SJCRH30 (cell line): ENCODE results near the gene DHRS2. TPM values are rescaled to one million over a fixed set of nuclear protein-coding genes. Genes with fewer than 3 reads are reported as not detected.

Experiments used
- DNase-seq, 2 experiments: peaks; one replicate each; pipeline ENCODE4 v3.0.0-alpha.2; 2015 to 2020
- H3K27ac ChIP-seq: fragments of 250-450 bp; sonication (Bioruptor Pico); 2 replicates; pipeline ENCODE4 v1.5.1; 2020; ENCODE audit warnings: mild to moderate bottlenecking, moderate library complexity
- H3K27me3 ChIP-seq: fragments of 250-450 bp; sonication (Bioruptor Pico); 2 replicates; pipeline ENCODE4 v1.5.1; 2020; ENCODE audit warnings: mild to moderate bottlenecking, moderate library complexity
- H3K36me3 ChIP-seq: fragments of 250-450 bp; sonication (Bioruptor Pico); 2 replicates; pipeline ENCODE4 v1.5.1; 2020; ENCODE audit warnings: mild to moderate bottlenecking, moderate library complexity
- H3K4me1 ChIP-seq: fragments of 250-450 bp; sonication (Bioruptor Pico); 2 replicates; pipeline ENCODE4 v1.5.1; 2020; ENCODE audit warnings: mild to moderate bottlenecking, moderate library complexity
- H3K4me3 ChIP-seq: fragments of 250-450 bp; sonication (Bioruptor Pico); 2 replicates; pipeline ENCODE4 v1.5.1; 2020; ENCODE audit warnings: mild to moderate bottlenecking, moderate library complexity
- H3K9me3 ChIP-seq: fragments of 250-450 bp; sonication (Bioruptor Pico); replicated peaks from 2 replicates; pipeline ENCODE4 v1.5.1; 2020; ENCODE audit warnings: mild to moderate bottlenecking, moderate library complexity
- total RNA-seq: library from RNA; depleted of rRNA; stranded (reverse); fragments of >200 nt; shearing (Covaris generic); gene quantifications from 2 replicates; pipeline ENCODE4 v1.2.3, GENCODE V29; 2014

The DHRS2 gene
- total RNA-seq, 1 experiment from 2014 or later, result 0.99 TPM

- Histone ChIP-seq H3K36me3 (no peaks in the 10 kb centered on the region), H3K27me3 (no peaks in the 10 kb centered on the region), H3K4me3 (no peak overlapping the region), H3K27ac (no peak overlapping the region), H3K9me3 (peaks cover 13% of the 10 kb centered on the region), H3K4me1 (no peaks in the 10 kb centered on the region)
- no peak for DNase-seq
Observed at GRCh38 chr14:23621204-23621931, 14.8 kb upstream of the DHRS2 start.

GRCh38 chr14:23621932-23622730, 14.0 kb upstream of the DHRS2 start:
- no peaks in the 10 kb centered on the region for H3K27me3 ChIP-seq
- H3K36me3 ChIP-seq, result no peaks in the 10 kb centered on the region
- H3K4me1 ChIP-seq, result no peaks in the 10 kb centered on the region
- no peak for DNase-seq
- peaks cover 13% of the 10 kb centered on the region for H3K9me3 ChIP-seq
- no peak overlapping the region for H3K4me3 ChIP-seq
- no peak overlapping the region for H3K27ac ChIP-seq

- no peak for DNase-seq
- H3K9me3 ChIP-seq, result peaks cover 13% of the 10 kb centered on the region
- no peaks in the 10 kb centered on the region for H3K36me3 ChIP-seq
- H3K4me1 ChIP-seq, result no peaks in the 10 kb centered on the region
- H3K4me3 ChIP-seq, result no peak overlapping the region
- no peak overlapping the region for H3K27ac ChIP-seq
- no peaks in the 10 kb centered on the region for H3K27me3 ChIP-seq
Observed at GRCh38 chr14:23622990-23623389, 13.2 kb upstream of the DHRS2 start.

GRCh38 chr14:23623962-23624361, 12.2 kb upstream of the DHRS2 start:
- Histone ChIP-seq H3K27me3 (no peaks in the 10 kb centered on the region), H3K27ac (no peak overlapping the region), H3K36me3 (no peaks in the 10 kb centered on the region), H3K9me3 (peaks cover 13% of the 10 kb centered on the region), H3K4me3 (no peak overlapping the region), H3K4me1 (no peaks in the 10 kb centered on the region)
- no peak for DNase-seq

- Histone ChIP-seq H3K36me3 (no peaks in the 10 kb centered on the region), H3K27me3 (no peaks in the 10 kb centered on the region), H3K9me3 (peaks cover 13% of the 10 kb centered on the region), H3K27ac (no peak overlapping the region), H3K4me3 (no peak overlapping the region), H3K4me1 (no peaks in the 10 kb centered on the region)
- DNase-seq, result no peak
Observed at GRCh38 chr14:23624830-23625404, 11.2 kb upstream of the DHRS2 start.

- no peak for DNase-seq
- H3K27ac ChIP-seq, result no peak overlapping the region
- no peak overlapping the region for H3K4me3 ChIP-seq
- H3K27me3 ChIP-seq, result no peaks in the 10 kb centered on the region
- peaks cover 13% of the 10 kb centered on the region for H3K9me3 ChIP-seq
- no peaks in the 10 kb centered on the region for H3K36me3 ChIP-seq
- H3K4me1 ChIP-seq, result no peaks in the 10 kb centered on the region
Observed at GRCh38 chr14:23626946-23627345, 9.2 kb upstream of the DHRS2 start.

GRCh38 chr14:23627961-23628360, 8.2 kb upstream of the DHRS2 start:
- Histone ChIP-seq H3K36me3 (no peaks in the 10 kb centered on the region), H3K9me3 (peaks cover 13% of the 10 kb centered on the region), H3K4me1 (no peaks in the 10 kb centered on the region), H3K4me3 (no peak overlapping the region), H3K27me3 (no peaks in the 10 kb centered on the region), H3K27ac (no peak overlapping the region)
- DNase-seq, result no peak

GRCh38 chr14:23629204-23629603, 7.0 kb upstream of the DHRS2 start:
- peaks cover 13% of the 10 kb centered on the region for H3K9me3 ChIP-seq
- H3K27me3 ChIP-seq, result no peaks in the 10 kb centered on the region
- H3K36me3 ChIP-seq, result no peaks in the 10 kb centered on the region
- H3K4me1 ChIP-seq, result no peaks in the 10 kb centered on the region
- no peak overlapping the region for H3K4me3 ChIP-seq
- no peak overlapping the region for H3K27ac ChIP-seq
- no peak for DNase-seq

- Histone ChIP-seq H3K27me3 (no peaks in the 10 kb centered on the region), H3K27ac (no peak overlapping the region), H3K4me3 (no peak overlapping the region), H3K4me1 (no peaks in the 10 kb centered on the region), H3K36me3 (no peaks in the 10 kb centered on the region), H3K9me3 (peaks cover 7% of the 10 kb centered on the region; the same call in 1 of the 2 replicates)
- DNase-seq, result no peak
Observed at GRCh38 chr14:23629832-23630396, 6.2 kb upstream of the DHRS2 start.

GRCh38 chr14:23630687-23631086, 5.5 kb upstream of the DHRS2 start:
- Histone ChIP-seq H3K9me3 (0 out of 2 replicates have a peak, but pooled peaks cover 3% of the 10 kb centered on the region), H3K36me3 (no peaks in the 10 kb centered on the region), H3K4me3 (no peak overlapping the region), H3K27ac (no peak overlapping the region), H3K4me1 (no peaks in the 10 kb centered on the region), H3K27me3 (no peaks in the 10 kb centered on the region)
- DNase-seq, result no peak

GRCh38 chr14:23631234-23631633, 4.9 kb upstream of the DHRS2 start:
- Histone ChIP-seq H3K4me3 (no peak overlapping the region), H3K27ac (no peak overlapping the region), H3K27me3 (no peaks in the 10 kb centered on the region), H3K36me3 (no peaks in the 10 kb centered on the region), H3K9me3 (0 out of 2 replicates have a peak, but pooled peaks cover 1% of the 10 kb centered on the region), H3K4me1 (no peaks in the 10 kb centered on the region)
- DNase-seq, result no peak

GRCh38 chr14:23631702-23632460, 4.3 kb upstream of the DHRS2 start:
- Histone ChIP-seq H3K27me3 (no peaks in the 10 kb centered on the region), H3K4me1 (no peaks in the 10 kb centered on the region), H3K36me3 (no peaks in the 10 kb centered on the region), H3K4me3 (no peak overlapping the region), H3K9me3 (no peaks in the 10 kb centered on the region), H3K27ac (no peak overlapping the region)
- peak; percentile 44 to 84 for DNase-seq

- DNase-seq, result no peak
- H3K4me3 ChIP-seq, result no peak overlapping the region
- no peak overlapping the region for H3K27ac ChIP-seq
- no peaks in the 10 kb centered on the region for H3K9me3 ChIP-seq
- H3K36me3 ChIP-seq, result no peaks in the 10 kb centered on the region
- H3K27me3 ChIP-seq, result no peaks in the 10 kb centered on the region
- no peaks in the 10 kb centered on the region for H3K4me1 ChIP-seq
Observed at GRCh38 chr14:23632461-23633159, 3.6 kb upstream of the DHRS2 start.

GRCh38 chr14:23633160-23633701, 2.9 kb upstream of the DHRS2 start:
- no peaks in the 10 kb centered on the region for H3K36me3 ChIP-seq
- H3K27ac ChIP-seq, result no peak overlapping the region
- no peak for DNase-seq
- no peaks in the 10 kb centered on the region for H3K27me3 ChIP-seq
- no peaks in the 10 kb centered on the region for H3K9me3 ChIP-seq
- H3K4me3 ChIP-seq, result no peak overlapping the region
- H3K4me1 ChIP-seq, result no peaks in the 10 kb centered on the region
